ENCODE results near the gene ENO4. TPM values are rescaled to one million over a fixed set of nuclear protein-coding genes. Genes with fewer than 3 reads are reported as not detected.
A peak's percentile ranks its signal among the peaks of the same experiment; 100 is the strongest.

ENO4 gene
- total RNA-seq, 1 experiment from 2014 or later = 0.42 TPM

DNA sequence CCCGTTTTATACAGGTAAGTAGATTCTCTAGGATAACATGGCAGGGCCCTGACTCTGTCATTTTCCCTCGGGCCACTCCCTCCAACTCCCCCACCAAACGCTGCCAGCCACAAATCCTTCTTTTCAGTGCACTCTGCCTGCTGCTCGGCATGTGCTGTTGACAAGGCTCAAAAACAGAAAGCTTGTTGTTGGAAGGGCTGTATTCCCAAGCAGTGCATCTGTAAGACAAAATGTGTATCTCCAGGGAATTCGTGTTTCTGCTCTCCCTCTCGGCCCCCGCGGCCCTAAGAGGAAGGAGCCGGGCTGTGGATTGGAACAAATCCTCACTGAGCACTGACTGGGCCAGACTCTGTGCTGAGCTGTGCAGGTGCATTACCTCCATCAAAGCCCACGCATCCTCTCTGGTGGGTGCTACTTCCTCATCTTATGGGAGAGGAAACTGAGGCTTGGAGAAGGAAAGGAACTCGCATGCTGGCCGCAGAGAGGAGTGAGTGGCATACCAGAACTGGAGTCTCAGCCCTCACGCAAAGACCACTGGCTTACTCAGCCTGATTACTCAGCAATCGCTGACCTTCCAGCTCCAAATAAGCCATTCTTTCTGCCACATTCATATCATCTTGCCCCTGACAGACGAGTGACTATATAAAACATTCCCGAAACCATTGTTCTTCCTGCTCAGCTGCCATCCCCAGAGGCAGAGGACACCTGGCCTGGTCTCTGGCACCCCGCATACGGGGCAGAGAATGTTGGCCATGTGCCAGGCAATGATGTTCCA, 33.5 kb upstream of the ENO4 start:
- TF ChIP-seq, protein P1, sequence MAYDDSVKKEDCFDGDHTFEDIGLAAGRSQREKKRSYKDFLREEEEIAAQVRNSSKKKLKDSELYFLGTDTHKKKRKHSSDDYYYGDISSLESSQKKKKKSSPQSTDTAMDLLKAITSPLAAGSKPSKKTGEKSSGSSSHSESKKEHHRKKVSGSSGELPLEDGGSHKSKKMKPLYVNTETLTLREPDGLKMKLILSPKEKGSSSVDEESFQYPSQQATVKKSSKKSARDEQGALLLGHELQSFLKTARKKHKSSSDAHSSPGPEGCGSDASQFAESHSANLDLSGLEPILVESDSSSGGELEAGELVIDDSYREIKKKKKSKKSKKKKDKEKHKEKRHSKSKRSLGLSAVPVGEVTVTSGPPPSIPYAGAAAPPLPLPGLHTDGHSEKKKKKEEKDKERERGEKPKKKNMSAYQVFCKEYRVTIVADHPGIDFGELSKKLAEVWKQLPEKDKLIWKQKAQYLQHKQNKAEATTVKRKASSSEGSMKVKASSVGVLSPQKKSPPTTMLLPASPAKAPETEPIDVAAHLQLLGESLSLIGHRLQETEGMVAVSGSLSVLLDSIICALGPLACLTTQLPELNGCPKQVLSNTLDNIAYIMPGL (CRISPR knock-in tag; IDR thresholded peaks at IDR 0.05) = no peak
- no peak overlapping the region for H3K4me3 Mint-ChIP-seq
- ChIA-PET POLR2A (no interaction called here), CTCF (interaction anchor here (1.3 to 2.4 kb wide), 3 partner anchors 8 to 359 kb away, joined by 3 to 6 read pairs (median 4); no protein-coding TSS in a partner anchor)
- H3K4me1 Mint-ChIP-seq = peaks cover 17% of the 10 kb centered on the region
- no peak overlapping the region for H3K27ac Mint-ChIP-seq
- H3K36me3 Mint-ChIP-seq = no peaks in the 10 kb centered on the region
- no peaks in the 10 kb centered on the region; the same call in 1 of the 2 replicates for H3K27me3 Mint-ChIP-seq (ENCODE audit: low read depth)
- DNase-seq (ENCODE audit: low spot score) (no peak), ATAC-seq (no peak)
- peaks cover 14% of the 10 kb centered on the region for H3K9me3 Mint-ChIP-seq

DNA sequence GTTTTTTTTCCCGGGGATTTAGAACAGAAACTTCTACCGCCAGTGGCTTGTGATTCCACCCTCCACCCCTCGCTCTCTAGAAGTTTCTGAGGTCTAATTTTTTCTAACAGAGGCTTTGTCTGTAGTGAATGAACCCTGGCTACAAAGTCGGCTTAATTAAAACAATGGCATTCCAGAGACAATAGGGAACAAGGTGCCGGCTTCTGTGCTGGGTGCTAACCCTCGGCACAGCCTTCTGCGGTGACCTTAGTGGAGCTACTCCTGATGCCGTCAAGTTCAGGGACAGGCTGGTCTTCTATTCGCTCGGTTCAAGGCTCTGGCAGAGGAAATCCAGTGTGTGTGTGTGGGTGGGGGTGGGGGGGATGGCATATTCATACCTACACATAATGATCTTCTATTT, 32.1 kb upstream of the ENO4 start:
- TF ChIP-seq, protein P2, sequence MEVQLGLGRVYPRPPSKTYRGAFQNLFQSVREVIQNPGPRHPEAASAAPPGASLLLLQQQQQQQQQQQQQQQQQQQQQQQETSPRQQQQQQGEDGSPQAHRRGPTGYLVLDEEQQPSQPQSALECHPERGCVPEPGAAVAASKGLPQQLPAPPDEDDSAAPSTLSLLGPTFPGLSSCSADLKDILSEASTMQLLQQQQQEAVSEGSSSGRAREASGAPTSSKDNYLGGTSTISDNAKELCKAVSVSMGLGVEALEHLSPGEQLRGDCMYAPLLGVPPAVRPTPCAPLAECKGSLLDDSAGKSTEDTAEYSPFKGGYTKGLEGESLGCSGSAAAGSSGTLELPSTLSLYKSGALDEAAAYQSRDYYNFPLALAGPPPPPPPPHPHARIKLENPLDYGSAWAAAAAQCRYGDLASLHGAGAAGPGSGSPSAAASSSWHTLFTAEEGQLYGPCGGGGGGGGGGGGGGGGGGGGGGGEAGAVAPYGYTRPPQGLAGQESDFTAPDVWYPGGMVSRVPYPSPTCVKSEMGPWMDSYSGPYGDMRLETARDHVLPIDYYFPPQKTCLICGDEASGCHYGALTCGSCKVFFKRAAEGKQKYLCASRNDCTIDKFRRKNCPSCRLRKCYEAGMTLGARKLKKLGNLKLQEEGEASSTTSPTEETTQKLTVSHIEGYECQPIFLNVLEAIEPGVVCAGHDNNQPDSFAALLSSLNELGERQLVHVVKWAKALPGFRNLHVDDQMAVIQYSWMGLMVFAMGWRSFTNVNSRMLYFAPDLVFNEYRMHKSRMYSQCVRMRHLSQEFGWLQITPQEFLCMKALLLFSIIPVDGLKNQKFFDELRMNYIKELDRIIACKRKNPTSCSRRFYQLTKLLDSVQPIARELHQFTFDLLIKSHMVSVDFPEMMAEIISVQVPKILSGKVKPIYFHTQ (CRISPR knock-in tag; IDR thresholded peaks at IDR 0.05) = no peak
- TF ChIP-seq TP53 (CRISPR knock-in tag; IDR thresholded peaks at IDR 0.05) (no peak), JUN (CRISPR knock-in tag; IDR thresholded peaks at IDR 0.05) (no peak), NR2C2 (CRISPR knock-in tag; IDR thresholded peaks at IDR 0.05) (no peak), TEAD1 (CRISPR knock-in tag; IDR thresholded peaks at IDR 0.05) (no peak), ZNF138 (CRISPR knock-in tag; conservative IDR thresholded peaks at IDR 0.05) (no peak), FOXK1 (CRISPR knock-in tag; IDR thresholded peaks at IDR 0.05) (no peak), KAT7 (CRISPR knock-in tag; IDR thresholded peaks at IDR 0.05; ENCODE audit: borderline replicate concordance) (no peak), NFATC4 (CRISPR knock-in tag; IDR thresholded peaks at IDR 0.05) (no peak)
- TF ChIP-seq, protein P3, sequence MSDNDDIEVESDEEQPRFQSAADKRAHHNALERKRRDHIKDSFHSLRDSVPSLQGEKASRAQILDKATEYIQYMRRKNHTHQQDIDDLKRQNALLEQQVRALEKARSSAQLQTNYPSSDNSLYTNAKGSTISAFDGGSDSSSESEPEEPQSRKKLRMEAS (CRISPR knock-in tag; IDR thresholded peaks at IDR 0.05) = no peak
- CTCF ChIA-PET = interaction anchor here (0.6 to 2.4 kb wide), 7 partner anchors 10 to 358 kb away, joined by 3 to 6 read pairs (median 3); no protein-coding TSS in a partner anchor

DNA sequence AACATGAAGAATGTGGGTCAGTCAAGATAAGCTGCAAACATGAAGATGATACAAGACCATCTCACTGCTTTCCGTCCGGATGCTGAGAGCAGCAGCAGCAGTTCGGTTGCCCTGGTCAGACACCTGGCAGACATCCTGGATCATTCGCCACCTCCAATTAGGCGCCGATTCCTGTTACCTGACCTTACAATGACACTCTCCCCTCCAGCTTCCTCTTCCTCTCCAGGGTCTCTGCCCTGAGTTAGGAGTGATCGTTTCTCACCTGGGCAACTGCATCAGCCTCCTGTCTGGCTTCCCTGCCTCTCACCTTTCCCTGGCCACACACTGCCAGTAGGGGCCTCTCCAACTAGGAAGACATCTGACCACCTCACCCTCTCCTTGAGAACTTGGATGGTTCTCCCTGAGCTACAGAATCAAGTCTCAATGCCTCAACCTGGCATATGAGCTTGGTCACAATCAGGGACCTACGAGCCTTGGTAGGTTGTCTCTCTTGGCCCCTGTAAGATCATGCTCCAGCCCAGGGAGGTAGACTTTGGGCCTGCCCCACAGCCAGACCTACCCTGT, 31.4 kb upstream of the ENO4 start:
- DNase-seq (ENCODE audit: low spot score) (no peak), ATAC-seq (no peak)
- no peaks in the 10 kb centered on the region; the same call in 1 of the 2 replicates for H3K36me3 Mint-ChIP-seq
- peaks cover 5% of the 10 kb centered on the region for H3K27me3 Mint-ChIP-seq (ENCODE audit: low read depth)
- no peak overlapping the region for H3K27ac Mint-ChIP-seq
- H3K4me1 Mint-ChIP-seq = peaks cover 14% of the 10 kb centered on the region
- POLR2A ChIA-PET = no interaction called here
- no peak for TF ChIP-seq SMAD3 (CRISPR knock-in tag; IDR thresholded peaks at IDR 0.05; ENCODE audit: borderline replicate concordance)
- TF ChIP-seq, protein P4, sequence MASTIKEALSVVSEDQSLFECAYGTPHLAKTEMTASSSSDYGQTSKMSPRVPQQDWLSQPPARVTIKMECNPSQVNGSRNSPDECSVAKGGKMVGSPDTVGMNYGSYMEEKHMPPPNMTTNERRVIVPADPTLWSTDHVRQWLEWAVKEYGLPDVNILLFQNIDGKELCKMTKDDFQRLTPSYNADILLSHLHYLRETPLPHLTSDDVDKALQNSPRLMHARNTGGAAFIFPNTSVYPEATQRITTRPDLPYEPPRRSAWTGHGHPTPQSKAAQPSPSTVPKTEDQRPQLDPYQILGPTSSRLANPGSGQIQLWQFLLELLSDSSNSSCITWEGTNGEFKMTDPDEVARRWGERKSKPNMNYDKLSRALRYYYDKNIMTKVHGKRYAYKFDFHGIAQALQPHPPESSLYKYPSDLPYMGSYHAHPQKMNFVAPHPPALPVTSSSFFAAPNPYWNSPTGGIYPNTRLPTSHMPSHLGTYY (CRISPR knock-in tag; IDR thresholded peaks at IDR 0.05) = no peak
- TF ChIP-seq, protein P5, sequence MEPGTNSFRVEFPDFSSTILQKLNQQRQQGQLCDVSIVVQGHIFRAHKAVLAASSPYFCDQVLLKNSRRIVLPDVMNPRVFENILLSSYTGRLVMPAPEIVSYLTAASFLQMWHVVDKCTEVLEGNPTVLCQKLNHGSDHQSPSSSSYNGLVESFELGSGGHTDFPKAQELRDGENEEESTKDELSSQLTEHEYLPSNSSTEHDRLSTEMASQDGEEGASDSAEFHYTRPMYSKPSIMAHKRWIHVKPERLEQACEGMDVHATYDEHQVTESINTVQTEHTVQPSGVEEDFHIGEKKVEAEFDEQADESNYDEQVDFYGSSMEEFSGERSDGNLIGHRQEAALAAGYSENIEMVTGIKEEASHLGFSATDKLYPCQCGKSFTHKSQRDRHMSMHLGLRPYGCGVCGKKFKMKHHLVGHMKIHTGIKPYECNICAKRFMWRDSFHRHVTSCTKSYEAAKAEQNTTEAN (CRISPR knock-in tag; IDR thresholded peaks at IDR 0.05) = no peak
- TF ChIP-seq MYBL2 (CRISPR knock-in tag; IDR thresholded peaks at IDR 0.05) = no peak
- TF ChIP-seq, protein P6, sequence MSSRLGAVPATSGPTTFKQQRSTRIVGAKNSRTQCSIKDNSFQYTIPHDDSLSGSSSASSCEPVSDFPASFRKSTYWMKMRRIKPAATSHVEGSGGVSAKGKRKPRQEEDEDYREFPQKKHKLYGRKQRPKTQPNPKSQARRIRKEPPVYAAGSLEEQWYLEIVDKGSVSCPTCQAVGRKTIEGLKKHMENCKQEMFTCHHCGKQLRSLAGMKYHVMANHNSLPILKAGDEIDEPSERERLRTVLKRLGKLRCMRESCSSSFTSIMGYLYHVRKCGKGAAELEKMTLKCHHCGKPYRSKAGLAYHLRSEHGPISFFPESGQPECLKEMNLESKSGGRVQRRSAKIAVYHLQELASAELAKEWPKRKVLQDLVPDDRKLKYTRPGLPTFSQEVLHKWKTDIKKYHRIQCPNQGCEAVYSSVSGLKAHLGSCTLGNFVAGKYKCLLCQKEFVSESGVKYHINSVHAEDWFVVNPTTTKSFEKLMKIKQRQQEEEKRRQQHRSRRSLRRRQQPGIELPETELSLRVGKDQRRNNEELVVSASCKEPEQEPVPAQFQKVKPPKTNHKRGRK (CRISPR knock-in tag; IDR thresholded peaks at IDR 0.05; ENCODE audit: borderline replicate concordance) = no peak
- TF ChIP-seq, protein P7, sequence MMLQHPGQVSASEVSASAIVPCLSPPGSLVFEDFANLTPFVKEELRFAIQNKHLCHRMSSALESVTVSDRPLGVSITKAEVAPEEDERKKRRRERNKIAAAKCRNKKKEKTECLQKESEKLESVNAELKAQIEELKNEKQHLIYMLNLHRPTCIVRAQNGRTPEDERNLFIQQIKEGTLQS (CRISPR knock-in tag; conservative IDR thresholded peaks at IDR 0.05) = no peak
- peaks cover 19% of the 10 kb centered on the region for H3K9me3 Mint-ChIP-seq
- no peak overlapping the region for H3K4me3 Mint-ChIP-seq
- CTCF ChIA-PET = interaction anchor here (0.6 to 2.4 kb wide), 7 partner anchors 8 to 357 kb away, joined by 3 to 6 read pairs (median 3); no protein-coding TSS in a partner anchor

More for the DNA sequence above, 32.1 kb upstream of the ENO4 start:
- Mint-ChIP-seq H3K4me3 (no peak overlapping the region), H3K27ac (no peak overlapping the region), H3K27me3 (ENCODE audit: low read depth) (peaks cover 5% of the 10 kb centered on the region), H3K36me3 (no peaks in the 10 kb centered on the region; the same call in 1 of the 2 replicates), H3K4me1 (peaks cover 14% of the 10 kb centered on the region), H3K9me3 (peaks cover 22% of the 10 kb centered on the region)
- ATAC-seq = peak; percentile 51
- DNase-seq (ENCODE audit: low spot score) = no peak
- POLR2A ChIA-PET = no interaction called here

All from WTC11 (cell line).